GM19438 (cell line): ENCODE measurements around the gene ATP6V0E1.
"Not testable (repeated sequence)": the region's sequence is repeated elsewhere in the genome, so short reads cannot be mapped to it uniquely, and the experiment has no call there.

Experiments used
- ATAC-seq: cut with Tn5 transposase; IDR thresholded peaks from one replicate; pipeline ENCODE4 v1.9.1; 2021; ENCODE audit warnings: low read depth; ENCODE audit not compliant: unreplicated experiment

Gene ATP6V0E1

DNA sequence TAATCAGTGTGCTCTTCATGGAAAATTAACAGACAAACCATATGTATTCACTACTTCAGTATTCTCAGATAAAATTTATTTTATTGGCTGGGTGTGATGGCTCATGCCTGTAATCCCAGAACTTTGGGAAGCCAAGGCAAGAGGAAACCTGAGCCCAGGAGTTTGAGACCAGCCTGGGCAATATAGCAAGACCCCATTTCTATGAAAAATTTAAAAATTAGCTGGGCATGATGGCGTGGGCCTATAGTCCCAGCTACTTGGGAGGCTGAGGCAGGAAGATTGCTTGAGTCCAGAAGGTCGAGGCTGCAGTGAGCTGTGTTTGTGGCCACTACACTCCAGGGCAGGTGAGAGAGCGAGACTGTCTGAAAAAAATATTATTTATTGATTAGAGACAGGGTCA is 49.2 kb downstream of the ATP6V0E1 start:
- ATAC-seq: no peak

DNA sequence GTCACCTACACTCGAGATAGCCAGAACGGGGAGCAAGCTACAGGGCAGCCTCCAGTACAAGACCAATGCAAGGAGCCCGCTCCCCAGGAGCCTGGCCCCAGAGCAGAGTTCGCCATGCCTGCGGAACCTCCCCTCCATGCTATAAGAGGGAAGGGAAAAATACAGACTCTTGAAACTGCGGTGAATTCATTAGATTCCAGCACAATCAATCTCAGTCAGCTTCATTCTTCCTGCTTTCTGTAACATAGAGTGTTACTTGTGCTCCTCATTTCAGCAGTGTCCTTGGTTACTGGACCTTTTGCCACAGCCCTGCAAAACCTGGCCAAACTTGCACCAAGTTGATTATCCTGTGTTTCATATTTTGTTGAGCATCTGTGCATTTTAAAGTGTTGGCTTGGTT is 50.4 kb downstream of the ATP6V0E1 start:
- no peak for ATAC-seq

GRCh38 chr5:173035904-173036707 is 52.5 kb downstream of the ATP6V0E1 start:
- ATAC-seq: peak; percentile 61

DNA sequence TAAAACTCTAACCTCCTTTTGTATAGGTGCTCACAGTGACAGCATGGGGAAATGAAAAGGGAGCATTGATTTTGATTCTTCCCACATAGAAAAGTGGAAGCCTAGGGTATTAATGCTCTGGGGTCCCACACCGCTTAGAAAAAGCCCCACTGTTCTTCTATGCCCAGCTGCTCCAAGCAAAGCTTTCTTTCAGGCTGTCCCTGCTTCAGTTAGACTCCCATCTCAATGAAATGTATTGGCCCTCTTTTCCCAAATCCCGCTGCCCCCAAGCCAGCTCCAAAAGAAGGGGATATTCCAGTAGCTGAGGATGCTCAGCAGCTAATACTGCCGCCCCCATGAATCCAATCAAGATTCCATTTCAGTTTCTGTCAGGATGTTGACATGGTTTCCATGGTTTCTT is 55.6 kb downstream of the ATP6V0E1 start:
- no peak for ATAC-seq

DNA sequence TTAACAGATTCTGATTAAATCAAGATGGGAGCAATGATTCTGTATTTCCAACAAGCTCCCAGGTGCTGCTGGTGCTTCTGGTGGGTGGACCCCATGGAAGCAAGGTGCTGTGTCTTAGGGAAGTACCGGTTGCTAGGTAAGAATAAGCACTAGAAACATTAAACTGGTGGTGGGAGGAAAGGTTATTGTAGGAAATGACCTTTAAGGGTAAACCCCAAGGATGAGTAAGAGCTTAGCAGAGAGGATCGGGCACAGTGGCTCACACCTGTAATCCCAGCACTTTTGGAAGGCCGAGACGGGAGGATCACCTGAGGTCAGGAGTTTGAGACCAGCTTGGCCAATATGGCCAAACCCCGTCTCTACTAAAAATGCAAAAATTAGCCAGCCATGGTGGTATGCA is 56.4 kb downstream of the ATP6V0E1 start:
- no peak for ATAC-seq

GRCh38 chr5:173041881-173042762 is 58.6 kb downstream of the ATP6V0E1 start:
- ATAC-seq: no peak

GRCh38 chr5:173042763-173043107 is 59.2 kb downstream of the ATP6V0E1 start:
- ATAC-seq: no peak

- ATAC-seq: no peak
Measured at GRCh38 chr5:173045474-173045873, 61.9 kb downstream of the ATP6V0E1 start.

DNA sequence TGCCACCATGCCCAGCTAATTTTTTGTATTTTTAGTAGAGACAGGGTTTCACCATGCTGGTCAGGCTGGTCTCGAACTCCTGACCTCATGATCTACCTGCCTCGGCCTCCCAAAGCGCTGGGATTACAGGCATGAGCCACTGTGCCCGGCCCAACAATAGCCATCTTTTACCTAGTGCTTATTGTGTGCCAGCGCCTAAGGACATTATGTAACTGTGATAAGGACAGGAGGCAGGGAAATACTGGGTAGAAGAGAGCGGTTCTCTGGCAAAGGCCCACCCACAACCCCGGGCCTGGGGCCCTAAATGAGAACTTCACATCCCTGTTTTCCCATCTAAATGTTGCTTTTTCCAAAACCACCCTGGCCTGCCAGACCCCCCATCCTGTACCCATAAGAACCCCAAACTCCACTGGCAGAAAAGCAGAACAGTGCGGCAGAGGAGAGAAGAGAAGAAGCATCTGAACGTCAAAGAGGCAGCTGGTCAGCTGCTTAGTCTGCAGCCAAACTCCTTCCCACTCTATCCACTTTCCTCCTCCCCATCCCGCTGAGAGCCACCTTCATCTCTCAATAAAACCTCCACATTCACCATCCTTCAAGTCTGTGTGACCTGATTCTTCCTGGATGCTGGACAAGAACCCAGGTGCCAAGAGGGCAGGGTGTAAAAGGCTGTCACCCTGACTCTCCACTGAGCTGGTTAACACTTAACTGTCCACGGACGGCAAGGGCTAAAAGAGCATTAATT is 63.7 kb downstream of the ATP6V0E1 start:
- not testable (repeated sequence) for ATAC-seq

DNA sequence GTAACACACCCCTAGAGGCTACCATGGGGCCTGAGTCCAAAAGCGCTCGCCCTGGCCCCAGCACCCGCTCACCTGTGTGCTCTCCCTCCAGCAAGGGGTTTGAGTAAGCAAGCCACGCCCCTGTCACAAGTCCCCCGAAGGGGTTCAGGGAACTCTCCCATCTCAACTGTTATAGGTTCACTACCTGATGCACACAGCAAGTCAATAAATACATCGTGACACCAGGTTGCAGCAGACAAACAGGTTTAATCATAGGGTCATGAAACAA is 64.2 kb downstream of the ATP6V0E1 start:
- no peak for ATAC-seq

DNA sequence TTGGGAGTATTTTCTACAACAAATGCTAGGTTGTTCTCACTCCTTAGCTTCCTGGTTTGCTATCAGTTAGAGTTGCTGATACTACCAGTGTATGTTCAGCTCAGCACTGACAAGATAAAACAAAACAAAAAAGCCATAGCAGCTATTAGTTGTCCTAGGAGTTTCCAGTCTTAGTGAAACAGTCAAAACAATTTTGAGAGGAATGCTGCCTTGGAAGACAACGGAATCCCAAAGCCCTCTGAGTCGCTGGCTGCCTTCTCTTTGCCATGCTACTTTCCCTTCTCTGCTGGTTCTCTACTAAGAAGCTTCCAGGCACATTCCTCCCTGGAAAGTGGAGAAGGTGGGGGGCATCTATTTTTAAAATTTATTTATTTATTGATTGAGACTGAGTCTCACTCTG is 67.2 kb downstream of the ATP6V0E1 start:
- no peak for ATAC-seq

- no peak for ATAC-seq
Measured at GRCh38 chr5:173051746-173052145, 68.2 kb downstream of the ATP6V0E1 start.

GRCh38 chr5:173053041-173053440 is 69.5 kb downstream of the ATP6V0E1 start:
- no peak for ATAC-seq

GRCh38 chr5:173055042-173055721 is 71.6 kb downstream of the ATP6V0E1 start:
- ATAC-seq: no peak

GRCh38 chr5:173055722-173055982 is 72.1 kb downstream of the ATP6V0E1 start:
- no peak for ATAC-seq

- peak; percentile 73 for ATAC-seq
Measured at GRCh38 chr5:173055983-173056782, 72.6 kb downstream of the ATP6V0E1 start, which contains the start of gene CREBRF. TSS of gene CREBRF (plus strand) at chr5:173056352. CDS start at chr5:173080776, 24,424 bp downstream.

- ATAC-seq: peak; percentile 34
Measured at GRCh38 chr5:173056783-173057061, 73.2 kb downstream of the ATP6V0E1 start.

DNA sequence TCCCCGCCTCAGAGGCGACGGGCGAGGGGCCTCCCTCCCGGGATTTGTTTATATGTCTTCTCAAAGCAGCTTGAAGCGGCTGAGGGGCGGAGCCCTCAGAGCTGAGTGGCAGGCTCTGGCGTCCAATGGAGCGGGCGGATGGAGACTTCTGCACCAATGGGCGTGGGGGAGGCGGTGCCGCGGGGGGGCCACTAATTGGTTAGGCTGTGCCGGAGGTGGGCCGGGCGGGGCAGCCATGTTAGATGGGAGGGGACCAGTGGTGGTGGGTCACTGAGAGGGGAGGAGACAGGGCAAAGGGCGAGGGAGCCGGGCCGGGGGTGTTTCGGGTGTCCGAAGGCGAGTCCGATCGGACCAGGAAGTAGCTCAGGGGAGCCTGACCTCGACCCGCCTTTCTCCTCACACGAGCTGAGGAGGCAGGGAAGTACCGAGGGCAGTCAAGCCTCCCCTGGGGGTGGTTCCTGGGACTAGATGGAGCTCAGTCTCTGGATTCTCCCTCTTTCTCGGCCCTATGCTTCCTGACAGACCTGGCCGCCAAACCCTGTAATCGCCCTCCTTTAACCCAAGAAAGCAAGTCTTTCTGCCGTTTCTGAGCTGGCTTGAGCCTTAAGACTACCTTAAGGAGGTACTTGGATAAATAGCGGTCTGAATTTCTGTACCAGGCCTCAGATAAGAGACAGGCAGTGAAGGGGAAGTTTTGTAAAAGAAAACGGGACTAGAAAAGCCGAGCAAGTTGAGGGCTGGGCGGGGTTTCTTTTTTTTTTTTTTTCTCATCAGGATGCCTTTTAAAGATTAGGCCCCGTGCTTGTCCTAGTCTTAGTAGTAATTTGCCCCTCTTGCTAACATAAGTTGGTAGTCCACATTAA is 73.7 kb downstream of the ATP6V0E1 start:
- ATAC-seq: peak; percentile 78

DNA sequence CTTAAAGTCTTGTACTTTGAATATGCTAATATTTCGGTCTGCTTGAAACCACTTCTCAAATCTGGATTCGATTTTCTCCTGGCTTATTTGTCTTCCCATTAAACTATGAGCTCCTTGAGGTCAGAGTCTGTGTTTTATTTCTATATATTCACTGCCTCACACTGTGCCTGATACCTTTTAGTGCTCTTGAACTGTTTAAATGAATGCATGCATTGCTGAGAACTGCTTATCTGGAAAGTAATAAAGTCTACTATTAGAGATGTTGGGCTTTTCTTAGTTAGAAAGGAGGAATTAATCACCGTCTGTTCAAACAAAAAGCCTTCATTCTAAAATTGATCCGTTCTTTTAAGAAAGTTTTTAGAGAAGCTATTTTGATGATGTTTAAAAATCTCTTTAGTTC is 78.6 kb downstream of the ATP6V0E1 start:
- ATAC-seq: no peak
